C4-2B (cell line): ENCODE results near the gene EZH2.

Experiments used
- H3K27ac ChIP-seq: fragments of 450-650 bp; 2 replicates; pipeline ENCODE4 v1.5.1; 2017
- CTCF ChIP-seq: fragments of 450-650 bp; conservative IDR thresholded peaks from 2 replicates; pipeline ENCODE4 v1.5.1; 2017; ENCODE audit warnings: mild to moderate bottlenecking
- ZFX ChIP-seq: fragments of 450-650 bp; IDR thresholded peaks from 2 replicates; pipeline ENCODE4 v1.6.1; 2017

Gene EZH2

DNA sequence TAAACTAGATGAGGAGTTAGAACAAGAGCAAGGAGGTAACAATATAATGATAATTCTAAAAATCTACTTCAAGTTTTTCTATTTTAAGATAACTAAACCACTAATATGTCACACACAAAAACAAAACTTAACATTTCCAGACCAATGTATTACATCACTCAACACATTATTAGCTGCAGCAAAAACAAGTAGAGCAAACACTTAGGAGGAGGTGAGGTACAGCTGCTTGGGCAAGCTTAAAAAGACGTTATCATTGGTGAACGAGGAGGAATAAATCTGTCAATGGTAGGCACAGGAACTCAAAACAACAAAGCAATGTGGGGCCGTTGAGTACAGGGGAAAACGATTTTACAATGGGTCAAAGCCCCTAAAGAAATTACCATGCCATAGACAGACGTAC, 58.8 kb downstream of the EZH2 start:
- TF ChIP-seq CTCF (no peak), ZFX (no peak)
- no peak overlapping the region for H3K27ac ChIP-seq

DNA sequence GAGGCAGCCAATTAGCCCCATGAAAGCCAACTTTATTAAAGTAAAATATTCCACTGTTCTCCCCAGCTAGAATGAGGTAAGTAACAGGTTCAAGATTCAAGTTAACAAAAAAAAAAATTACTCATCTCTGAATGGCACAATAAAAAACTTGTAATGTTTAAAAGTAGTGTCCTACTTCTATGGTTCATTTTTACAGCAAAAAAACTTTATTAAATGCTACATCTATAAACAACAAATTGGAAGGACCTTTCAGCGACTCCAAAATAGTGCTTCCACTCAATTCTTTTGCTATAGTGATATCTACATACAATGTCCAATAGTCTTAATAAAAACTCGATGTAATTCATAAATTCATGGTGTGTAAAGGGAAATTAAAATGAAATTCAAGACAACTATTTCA, 59.2 kb downstream of the EZH2 start:
- no peak overlapping the region for H3K27ac ChIP-seq
- TF ChIP-seq ZFX (no peak), CTCF (no peak)

DNA sequence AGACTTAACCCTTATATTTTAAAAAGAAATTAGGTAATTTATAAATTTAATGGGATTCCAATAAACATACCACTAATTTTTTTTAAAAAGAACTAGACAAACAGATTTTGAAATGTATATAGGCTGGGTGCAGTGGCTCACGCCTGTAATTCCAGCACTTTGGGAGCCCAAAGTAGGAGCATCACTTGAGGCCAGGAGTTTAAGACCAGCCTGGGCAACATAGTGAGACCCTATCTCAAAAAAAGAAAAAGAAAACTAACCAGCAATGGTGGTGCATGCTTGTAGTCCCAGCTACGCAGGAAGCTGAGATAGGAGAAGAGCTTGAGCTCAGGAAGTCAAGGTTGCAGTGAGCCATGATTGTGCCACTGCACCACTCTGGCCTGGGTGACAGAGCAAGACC, 62.7 kb downstream of the EZH2 start:
- TF ChIP-seq CTCF, result no peak
- no peak overlapping the region for H3K27ac ChIP-seq

GRCh38 chr7:148819697-148820360, 64.3 kb downstream of the EZH2 start:
- no peak for TF ChIP-seq CTCF
- TF ChIP-seq ZFX, result no peak
- H3K27ac ChIP-seq, result no peak overlapping the region

DNA sequence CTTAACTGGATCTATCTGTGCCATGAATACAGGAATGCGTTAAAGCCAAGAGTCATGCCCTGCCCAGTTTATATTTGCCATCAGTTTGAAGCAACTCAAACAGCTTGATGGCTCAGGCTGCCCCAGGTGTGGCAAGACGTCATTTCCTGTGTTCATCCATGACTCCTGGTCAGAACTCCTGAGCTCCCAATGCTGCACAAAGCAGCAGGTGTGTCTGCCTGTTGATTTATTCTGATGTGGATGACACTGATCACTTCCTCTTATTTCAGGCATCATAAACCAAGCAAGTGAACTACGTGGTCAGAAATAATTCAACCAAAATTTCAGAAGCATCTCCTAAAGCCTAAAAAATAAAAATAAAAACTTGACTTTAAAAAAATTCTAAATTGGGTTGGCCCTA, 68.5 kb downstream of the EZH2 start:
- H3K27ac ChIP-seq, result no peak overlapping the region
- TF ChIP-seq CTCF, result no peak
- TF ChIP-seq ZFX, result no peak

DNA sequence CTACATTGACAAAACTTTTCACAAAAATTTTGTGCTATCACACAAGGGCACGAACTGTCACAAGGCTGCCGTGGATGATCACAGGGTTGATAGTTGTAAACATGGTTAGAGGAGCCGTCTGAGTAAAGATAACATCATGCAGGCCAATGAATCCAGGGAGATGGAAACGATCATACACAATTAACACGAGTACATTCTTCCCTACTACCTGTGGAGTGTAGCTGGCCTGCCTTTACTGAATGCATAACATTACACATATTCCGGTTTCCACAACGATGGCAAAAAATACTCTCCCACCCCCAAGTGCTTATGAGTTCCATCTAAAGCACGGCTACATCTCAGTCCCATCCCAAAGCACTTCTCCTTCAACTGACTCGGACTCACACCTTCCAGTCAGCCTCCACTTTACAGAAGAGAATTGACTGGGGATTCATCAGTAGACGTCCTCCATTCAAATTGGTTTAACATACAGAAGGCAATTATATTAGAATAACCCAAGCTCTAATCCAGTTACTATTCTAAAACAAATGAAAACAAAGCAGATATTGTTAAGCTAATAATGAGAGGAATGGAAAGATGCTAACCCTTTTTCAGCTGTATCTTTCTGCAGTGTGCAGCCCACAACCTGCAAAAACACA, 69.0 kb downstream of the EZH2 start:
- TF ChIP-seq ZFX (no peak), CTCF (no peak)
- H3K27ac ChIP-seq, result no peak overlapping the region

DNA sequence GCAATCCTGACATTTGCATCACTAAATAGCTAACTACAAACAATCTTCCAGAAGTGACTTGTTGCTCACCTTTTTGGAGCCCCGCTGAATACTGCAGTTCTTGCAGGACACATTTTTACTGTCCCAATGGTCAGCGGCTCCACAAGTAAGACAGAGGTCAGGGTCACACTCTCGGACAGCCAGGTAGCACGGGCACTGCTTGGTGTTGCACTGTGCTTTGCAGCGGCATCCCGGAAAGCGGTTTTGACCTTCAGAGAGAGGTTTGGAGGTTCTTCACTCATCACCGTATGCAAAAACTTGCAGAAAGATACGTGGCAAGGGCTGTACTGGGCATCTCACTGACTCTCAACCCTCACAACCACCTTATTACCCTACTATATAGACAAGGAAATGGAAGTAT, 70.2 kb downstream of the EZH2 start:
- H3K27ac ChIP-seq, result no peak overlapping the region
- TF ChIP-seq ZFX (no peak), CTCF (no peak)
